Measurements from ENCODE around the gene NSL1. TPM values are rescaled to one million over a fixed set of nuclear protein-coding genes. Genes with fewer than 3 reads are reported as not detected.

NSL1 gene
- total RNA-seq, 1 experiment from 2014 or later = 51.2 TPM

DNA sequence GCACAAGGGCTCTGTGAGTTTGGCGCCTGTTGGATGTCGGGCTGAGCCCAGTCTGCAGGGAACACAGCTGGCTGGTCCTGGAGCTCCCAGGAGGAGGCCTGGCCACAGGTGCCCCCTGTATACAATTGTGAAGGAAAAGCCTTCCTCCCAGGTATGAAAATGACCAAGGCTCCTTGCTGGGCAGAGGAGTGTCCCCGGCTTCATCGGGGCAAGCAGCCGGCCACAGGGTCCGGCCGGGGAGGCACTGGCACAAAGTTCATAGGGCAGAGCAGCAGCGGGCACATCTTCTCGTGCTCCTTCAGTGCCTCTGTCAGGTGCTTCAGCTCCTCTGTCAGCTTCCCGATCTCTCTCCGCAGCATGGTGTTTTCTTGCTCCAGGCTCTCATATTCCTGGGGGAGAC, 105.0 kb downstream of the NSL1 start:
- no peak for DNase-seq (ENCODE audit: low spot score)

DNA sequence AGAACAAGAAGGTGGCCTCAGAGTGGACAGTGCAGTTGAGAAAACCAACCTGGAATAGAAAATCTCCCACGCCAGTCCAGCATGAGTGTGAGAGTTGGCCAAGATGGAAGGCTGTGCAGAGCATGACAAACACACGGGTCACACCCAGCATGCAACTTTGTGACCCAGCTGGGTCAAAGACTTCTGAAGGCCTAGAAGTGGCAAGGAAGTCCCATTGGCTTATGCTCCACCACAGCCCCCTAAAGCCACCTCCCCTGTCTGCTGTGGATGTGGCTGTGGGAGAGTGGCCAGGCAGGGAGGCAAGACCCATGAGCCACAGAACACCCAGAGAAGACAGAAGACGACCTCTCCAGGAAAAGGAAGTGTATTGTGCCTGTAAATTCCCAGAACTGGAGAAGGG, 105.5 kb downstream of the NSL1 start:
- DNase-seq (ENCODE audit: low spot score) = no peak

DNA sequence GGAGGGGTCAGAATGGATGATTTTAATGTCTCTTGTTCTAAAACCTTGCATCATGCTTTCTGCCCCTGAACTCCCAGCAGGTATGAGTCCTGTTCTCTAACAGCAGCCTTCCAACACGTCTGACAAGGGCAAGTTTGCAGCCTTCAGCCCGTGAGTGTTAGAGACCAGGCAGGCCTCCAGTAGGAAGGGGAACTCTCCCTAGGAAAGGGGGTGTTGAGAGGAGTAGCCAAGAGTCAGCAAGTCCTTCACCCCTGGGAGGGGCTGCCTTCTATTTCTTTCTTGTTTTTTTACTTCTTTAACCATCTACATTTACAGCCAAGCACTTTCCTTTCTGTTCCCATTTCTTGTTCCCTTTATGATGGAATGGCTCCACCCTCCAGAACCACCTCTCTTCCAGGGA, 106.1 kb downstream of the NSL1 start:
- DNase-seq (ENCODE audit: low spot score) = no peak

DNA sequence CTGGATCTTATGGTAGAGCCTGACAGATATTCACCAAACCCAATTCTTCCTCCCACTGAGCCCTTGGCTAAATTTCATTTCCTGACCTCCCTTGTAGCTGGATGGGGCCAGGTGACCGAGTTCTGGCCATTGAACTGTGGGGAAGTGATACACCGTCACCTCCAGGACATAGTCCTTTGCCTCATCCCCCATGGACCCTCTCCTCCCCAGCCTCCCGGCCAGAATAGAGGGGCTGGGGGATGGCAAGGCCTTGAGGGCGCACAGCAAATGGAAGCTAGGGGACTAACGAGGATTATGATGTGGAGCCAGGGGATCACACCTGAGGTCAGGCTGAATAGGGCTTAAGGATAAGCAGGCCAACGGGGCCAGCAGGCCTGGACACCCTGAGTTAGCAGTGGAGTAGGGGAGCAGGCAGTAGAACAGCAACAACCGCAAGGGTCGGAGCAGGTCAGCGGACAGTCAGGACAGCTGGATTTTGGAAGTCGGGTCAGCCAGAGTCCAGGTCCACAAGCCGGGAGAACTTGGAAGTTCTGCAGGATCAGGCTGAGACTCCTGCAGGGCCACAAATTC, 107.0 kb downstream of the NSL1 start:
- no peak for DNase-seq (ENCODE audit: low spot score)

DNA sequence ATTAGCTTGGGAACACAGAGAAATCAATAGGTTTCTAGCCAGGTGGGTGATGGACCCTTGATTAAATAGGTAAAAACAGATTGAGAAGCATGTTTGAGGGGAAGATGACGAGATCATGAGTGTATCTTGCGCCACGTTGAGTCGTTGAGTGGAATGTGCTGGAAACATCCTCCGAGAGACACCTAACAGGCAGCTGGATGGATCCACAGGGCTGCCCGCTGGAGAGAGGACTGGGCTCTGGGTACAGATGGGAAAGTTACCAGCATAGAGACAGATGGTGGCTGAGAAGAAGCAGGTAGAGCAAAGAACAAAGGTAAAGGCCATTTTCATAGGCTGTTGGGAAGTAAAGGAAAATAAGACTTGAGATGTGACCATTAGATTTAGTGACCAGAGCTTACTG, 107.5 kb downstream of the NSL1 start:
- no peak for DNase-seq (ENCODE audit: low spot score)

DNA sequence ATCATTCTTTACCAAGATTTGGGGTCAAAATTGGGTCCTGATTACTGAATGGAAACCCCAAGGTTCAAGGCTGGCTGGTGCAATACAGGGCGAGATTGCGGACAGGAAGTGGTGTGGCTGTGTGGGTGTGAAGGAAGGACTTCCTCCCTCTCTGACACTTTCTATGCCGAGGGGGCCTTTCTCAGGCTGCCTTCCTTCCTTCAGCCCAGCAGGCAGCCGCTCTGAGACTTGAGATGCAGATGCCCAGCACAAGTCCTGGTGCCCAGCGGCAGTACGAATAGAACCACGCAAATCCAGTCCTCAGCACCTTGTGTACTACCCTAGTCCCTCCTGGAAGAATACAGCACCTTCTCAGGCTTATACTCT, 108.2 kb downstream of the NSL1 start:
- no peak for DNase-seq (ENCODE audit: low spot score)

DNA sequence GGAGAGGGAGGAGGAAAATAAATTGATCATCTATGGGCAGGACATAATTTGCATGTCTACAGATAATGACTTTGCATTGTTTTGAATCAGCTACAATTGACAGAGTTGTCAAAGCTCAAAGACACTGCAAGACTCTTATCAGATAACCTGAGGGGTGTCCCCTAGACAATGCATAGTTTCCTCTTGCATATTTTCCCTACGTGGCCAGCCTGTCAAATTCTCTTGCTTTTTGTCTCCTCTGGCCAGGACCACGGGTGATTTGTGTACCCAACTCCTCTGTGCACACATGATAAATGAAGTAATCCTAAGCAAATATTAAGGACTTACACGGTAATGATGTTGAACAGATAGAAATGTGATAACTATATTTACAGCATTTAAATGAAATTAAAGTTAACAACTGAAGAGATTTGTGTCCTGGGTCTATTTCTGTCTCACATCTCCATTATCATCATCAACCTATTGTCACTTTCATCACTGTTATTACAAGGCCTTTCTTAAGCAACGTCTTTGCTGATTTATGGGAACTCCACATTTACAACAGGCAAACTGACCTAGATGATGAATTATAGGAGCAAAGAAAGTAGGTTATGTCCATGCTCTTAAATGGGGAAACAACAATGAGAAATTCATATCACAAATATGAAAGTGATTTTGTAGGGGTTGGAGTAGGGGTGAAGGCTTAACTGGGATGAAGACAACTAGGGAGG, 110.7 kb downstream of the NSL1 start:
- DNase-seq (ENCODE audit: low spot score) = no peak

DNA sequence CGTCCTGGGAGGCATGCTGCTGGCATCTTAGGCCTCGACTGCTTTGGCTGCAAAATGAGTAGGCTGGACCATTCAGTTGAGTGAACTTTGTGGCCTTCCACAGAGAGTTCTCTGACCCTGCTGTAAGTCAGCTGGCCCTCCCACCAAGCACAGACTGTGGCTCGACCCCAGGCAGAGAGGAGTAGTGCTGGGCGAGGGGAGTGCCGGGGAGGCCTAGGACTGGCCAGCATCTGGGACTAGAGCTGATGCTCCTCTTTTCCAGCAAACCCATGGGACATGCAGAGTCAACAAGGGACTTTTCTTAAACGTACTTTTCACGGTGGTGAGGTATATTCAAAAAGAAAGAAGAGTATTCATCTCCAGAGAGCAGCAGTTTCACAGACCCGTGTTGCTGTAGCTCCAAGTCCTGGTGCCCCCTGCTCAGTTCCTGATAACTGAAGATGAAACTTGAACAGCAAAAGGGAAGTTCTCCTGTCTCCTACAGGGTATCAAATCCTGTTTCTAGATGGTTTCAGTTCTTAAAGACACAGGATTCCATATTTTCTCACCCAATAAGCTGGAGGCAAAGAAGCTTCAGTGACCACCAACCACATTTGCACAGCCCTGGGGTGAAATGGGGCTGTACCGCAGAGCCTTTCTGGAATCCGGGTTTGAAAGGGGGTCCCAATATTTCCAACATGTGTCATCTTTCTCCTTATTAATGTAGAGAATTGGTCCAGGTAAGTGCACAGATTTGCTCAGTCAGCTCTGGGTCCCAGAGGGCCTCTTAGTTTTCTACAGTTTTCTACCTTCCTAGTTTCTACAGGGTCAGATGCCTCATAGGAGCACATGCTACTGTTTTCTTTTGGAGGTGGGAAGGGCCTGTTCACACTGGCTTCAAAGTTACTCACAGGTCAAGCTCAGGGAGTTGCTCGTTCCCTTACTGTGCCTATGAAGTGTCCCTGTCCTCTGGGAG, 112.8 kb downstream of the NSL1 start:
- no peak for DNase-seq (ENCODE audit: low spot score)

DNA sequence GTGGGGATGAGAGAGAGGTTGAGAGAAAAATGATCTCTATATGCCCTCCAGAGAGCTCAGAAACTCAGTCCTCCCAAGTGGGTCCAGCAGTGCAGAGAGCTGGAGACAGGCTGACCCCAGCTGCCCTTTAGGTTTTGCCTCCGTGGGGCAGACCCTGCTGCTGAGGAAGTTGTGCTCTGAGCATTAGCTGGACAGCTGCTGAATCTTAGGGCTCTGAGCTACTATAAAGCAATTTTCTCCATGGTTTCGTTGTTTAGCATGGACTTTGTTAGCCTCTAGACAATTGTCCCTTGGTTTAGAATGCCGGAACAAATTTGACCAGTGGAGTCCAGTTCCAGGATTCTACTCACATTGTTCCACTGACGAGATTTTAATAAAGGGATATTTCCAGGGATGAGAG, 114.0 kb downstream of the NSL1 start:
- DNase-seq (ENCODE audit: low spot score) = no peak

DNA sequence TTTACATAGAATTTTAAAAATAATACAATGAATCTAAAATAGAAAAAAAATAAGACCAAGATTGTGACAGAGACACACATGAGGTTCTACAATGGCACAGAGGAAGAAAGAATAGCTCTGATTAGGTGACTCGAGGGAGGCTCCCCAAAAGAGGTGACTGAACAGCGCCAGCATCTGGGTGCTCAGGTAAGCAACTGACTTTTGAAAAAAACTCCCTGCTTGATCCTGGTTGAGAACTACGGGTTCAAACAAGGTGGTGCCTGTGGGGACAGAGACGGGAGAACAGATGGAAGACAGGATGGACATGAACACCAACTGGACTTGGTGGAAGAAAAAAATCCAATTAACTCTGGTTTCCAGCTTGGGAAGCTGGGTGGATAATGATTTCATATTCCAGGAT, 114.4 kb downstream of the NSL1 start:
- no peak for DNase-seq (ENCODE audit: low spot score)

Other genes with a start within 250 kb of the NSL1 start
- 9.1 and 13.3 TPM in 2 replicates for gene ATF3, start 183.0 kb downstream of the NSL1 start, total RNA-seq (2014; rRNA removed; shearing (Covaris generic))
- gene BATF3, start 91.9 kb downstream of the NSL1 start, total RNA-seq (2014; rRNA removed; shearing (Covaris generic)) = 3.8 and 6.5 TPM in 2 replicates
- gene TATDN3, start 117 bp upstream of the NSL1 start, total RNA-seq (2014; rRNA removed; shearing (Covaris generic)) = 18.7 and 25.3 TPM in 2 replicates
- 0.75 TPM in 1 of 2 replicates, not detected in the other for gene SPATA45, start 55.9 kb upstream of the NSL1 start, total RNA-seq (2014; rRNA removed; shearing (Covaris generic))
- 9.3 and 9.7 TPM in 2 replicates for gene FLVCR1, start 66.5 kb upstream of the NSL1 start, total RNA-seq (2014; rRNA removed; shearing (Covaris generic))
- 0.31 and 2.5 TPM in 2 replicates for gene VASH2, start 158.8 kb upstream of the NSL1 start, total RNA-seq (2014; rRNA removed; shearing (Covaris generic))
- 30.8 and 32.7 TPM in 2 replicates for gene ANGEL2, start 224.1 kb upstream of the NSL1 start, total RNA-seq (2014; rRNA removed; shearing (Covaris generic))